ENCODE data around the gene MYL12A.

MYL12A gene

GRCh38 chr18:3226048-3226447 lies 21.6 kb upstream of the MYL12A start:
- DNase-seq, result no peak

GRCh38 chr18:3230401-3231334 lies 16.9 kb upstream of the MYL12A start:
- DNase-seq, result peak; percentile 52

DNA sequence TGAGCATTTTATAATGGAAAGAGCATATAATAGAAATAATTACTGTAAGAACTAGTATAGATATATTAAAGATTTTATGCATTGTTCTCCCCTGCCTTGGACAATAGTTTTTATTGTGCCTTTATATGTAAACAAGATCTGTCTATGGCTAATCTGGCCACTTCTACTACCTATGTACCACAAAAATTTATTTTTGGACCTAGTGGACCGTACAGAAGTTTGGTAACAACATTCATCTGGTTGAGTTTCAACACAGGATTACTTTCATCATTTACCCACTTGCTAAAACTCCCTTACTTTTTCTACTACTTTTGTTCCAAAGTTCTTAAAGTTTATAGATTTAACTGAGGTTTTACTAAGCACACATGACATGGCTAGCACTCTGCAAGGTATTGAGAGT lies 14.6 kb upstream of the MYL12A start:
- DNase-seq, result no peak

- no peak for DNase-seq
Measured at GRCh38 chr18:3233433-3234168, 14.0 kb upstream of the MYL12A start.

GRCh38 chr18:3234457-3234856 lies 13.1 kb upstream of the MYL12A start:
- no peak for DNase-seq

GRCh38 chr18:3235846-3236245 lies 11.8 kb upstream of the MYL12A start:
- no peak for DNase-seq

GRCh38 chr18:3236470-3236869 lies 11.1 kb upstream of the MYL12A start:
- no peak for DNase-seq

GRCh38 chr18:3238742-3239141 lies 8.9 kb upstream of the MYL12A start:
- no peak for DNase-seq

- no peak for DNase-seq
Measured at GRCh38 chr18:3245185-3245564, 2.4 kb upstream of the MYL12A start.

DNA sequence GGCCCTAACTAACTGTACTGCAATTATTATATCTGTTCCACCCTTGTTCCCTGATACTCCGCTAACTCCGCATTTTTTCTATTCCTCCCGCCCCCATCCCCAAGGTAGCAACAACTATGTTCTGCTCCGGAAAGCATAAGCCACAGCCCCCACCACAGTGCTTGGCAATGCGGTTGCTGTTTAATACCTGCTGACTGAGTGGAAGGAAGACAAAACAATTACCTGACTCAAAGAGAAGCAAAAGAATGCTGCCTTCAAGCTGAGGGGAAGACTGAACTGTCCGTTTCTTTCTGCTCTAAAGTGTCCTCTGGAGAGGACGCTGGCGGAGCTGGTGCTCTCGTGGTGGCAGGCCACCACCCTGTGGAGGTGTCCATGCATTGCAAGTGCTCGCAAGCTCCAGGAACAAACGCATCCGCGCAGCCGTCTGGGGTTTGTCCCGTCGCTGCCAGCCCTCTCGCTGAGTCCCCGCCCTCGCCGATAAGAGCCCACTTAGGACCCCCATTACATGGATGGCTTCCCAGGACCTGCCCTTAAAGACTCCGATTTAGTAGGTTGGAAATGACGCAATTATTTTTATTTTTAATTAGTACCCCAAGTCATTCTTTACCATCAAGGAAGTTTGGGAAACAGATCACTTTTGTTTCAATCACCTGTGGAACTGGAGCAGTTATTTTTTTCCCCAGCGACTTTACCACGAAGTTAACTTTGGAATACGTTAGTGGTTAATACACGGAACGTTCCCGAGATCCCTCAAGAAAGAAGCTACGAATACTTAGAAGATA lies 1.6 kb upstream of the MYL12A start:
- DNase-seq, result peak; percentile 92

DNA sequence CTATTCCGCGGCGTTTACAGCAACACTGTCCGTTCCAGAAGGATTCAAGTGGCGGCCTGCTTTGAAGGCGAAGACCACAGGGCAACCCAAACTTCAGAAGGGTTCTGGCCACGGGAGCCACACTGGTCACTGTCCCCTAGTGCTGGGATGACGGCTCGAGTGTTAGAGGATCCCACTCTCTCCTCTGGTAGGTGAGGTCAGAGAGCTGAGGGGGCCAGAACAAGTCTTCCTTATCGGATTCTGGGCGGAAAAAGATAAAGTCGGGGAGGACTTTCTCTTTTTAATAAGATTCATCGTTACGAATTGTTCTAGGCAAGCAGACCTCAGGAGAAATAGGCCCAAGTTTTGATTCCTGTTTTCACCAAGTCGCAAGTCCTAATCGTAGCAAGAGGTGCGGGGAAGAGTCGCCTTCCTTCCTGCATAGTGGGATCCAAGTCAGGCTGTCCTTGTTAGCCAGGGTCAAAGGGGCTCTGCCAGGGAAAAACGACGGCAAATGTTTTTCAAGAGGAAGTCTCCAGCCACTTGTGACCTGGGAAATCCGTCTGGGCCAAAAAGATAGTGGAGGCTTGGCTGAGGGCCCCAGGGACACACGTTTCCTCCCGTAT lies 864 bp upstream of the MYL12A start:
- DNase-seq, result peak; percentile 56

DNA sequence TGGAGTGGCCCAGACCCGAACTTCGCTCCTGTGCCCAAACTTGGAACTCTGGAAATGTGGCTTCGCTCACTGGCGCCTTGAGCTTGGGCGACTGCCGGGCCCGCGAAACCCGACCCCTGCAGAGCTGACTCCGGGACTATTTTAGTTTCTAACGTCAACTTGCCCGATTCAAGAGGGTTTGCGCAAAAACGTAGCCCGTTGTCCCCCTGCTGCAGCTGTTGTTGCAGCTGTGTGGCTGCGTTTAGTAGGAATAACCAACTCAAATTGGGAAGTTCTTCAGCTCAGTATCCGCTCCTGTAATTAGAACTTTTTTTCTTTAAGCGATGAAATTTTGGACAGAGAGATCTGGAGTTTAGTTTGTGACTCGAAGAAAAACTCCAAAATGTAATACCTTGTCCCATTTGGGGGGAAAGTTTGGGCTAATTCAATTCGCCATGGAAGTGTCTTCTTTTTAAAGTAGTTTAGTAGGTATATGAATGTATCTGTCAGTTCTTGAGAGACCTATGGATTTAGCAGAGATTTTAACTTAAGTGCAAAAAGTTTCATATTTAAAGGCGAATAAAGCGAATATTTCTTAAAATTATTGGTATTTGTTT lies 559 bp downstream of the MYL12A start:
- peak; percentile 62 for DNase-seq

DNA sequence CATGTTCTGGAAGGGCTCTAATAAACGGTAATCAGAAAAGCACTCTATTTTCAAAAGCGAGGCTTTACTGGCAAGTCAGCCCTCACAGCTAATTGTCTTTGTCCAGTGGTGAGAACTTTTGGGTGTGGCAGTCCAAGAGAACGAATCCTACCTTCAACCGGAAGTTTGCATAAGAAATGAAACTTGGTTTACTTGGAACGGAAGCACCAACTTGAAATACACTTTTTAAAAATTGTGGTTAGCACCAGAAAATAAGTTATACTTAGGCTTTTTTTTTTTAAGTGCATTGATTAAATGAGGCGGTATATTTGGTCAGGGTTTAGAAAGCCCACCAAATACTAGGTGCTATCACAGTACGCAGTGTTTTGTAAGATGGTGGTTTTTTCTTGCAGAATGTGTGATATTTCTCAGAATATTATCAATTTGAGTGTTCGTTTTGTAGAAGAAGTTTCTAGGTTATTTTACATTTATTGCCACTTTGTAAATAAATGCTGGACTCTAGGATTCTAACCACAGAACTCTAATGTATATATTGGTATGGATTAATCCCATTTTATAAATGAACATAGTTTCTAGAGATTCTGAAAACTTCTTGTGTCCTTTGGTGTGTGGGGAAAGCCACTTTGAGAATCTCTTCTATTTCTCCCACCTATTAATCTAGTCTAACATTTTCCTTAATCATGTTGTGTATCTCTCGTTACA lies 1.2 kb downstream of the MYL12A start:
- DNase-seq, result peak; percentile 74

- peak; percentile 50 for DNase-seq
Measured at GRCh38 chr18:3250237-3251107, 2.9 kb downstream of the MYL12A start.

GRCh38 chr18:3251249-3251962 lies 3.8 kb downstream of the MYL12A start:
- no peak for DNase-seq

- DNase-seq, result no peak
Measured at GRCh38 chr18:3251963-3252277, 4.3 kb downstream of the MYL12A start.

DNA sequence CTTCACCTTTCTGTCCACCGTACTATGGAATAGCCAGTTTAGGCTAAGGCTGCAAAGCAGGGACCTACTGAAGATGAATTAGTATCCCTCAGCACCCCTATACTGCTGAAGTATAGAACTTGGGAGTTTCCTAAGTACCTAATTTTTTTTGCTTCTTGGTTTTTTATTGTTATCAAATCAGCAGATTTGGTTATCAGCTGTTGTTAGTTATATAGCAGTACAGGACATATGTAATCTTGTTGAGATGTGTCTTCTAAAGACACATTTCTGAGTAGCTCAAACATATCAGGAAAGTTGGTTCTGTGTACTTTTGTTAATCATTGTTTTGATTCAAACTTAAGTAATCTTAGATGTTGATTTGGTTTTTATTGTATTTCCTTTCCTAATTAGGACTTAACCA lies 5.2 kb downstream of the MYL12A start:
- DNase-seq, result no peak

DNA sequence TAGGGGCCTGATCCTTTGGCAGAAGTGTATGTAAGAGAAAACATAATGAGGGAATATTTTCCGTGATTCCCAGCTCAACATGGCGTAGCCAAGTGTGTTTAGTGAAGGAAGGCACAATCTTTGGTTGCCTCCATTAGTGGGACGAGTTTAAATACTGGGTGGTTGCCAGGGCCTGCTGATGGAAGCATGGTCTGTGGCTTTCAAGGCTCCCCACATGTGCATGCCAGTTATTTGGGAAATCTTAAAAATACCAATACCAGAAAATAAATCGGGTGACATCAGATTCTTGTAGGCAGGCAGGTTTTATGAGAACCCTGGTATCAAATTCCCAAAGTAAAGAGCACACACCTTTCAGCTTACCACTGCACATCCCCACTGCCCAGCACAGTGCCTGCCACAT lies 7.1 kb downstream of the MYL12A start:
- DNase-seq, result no peak

- no peak for DNase-seq
Measured at GRCh38 chr18:3255611-3256165, 8.1 kb downstream of the MYL12A start.
